Heart right ventricle (tissue), 16 donors: ENCODE measurements around the gene SPON2. TPM values are rescaled to one million over a fixed set of nuclear protein-coding genes. Genes with fewer than 3 reads are reported as not detected.
A peak's percentile ranks its signal among the peaks of the same experiment; 100 is the strongest.
"Not testable (repeated sequence)": the region's sequence is repeated elsewhere in the genome, so short reads cannot be mapped to it uniquely, and the experiment has no call there.

Experiments used
- ATAC-seq, 8 donors: fragments of 200-7000 bp; cut with Tn5 transposase; one replicate each; pipeline ENCODE4 v1.9.1; 2020; ENCODE audit warnings: mild to moderate bottlenecking in 8 of 8, moderate library complexity in 8 of 8, moderate number of reproducible peaks in 1 of 8
- DNase-seq, 2 donors: peaks; one replicate each; pipeline ENCODE4 v3.0.0-alpha.2; 2020
- H3K27ac ChIP-seq, 10 donors: fragments of 200-600 bp; sonication (generic) in 2 of 10; one replicate each; pipeline versions ENCODE4 v1.5.0 to v1.8.0; 2020 to 2022; ENCODE audit warnings: mild to moderate bottlenecking in 3 of 10
- H3K27me3 ChIP-seq, 7 donors: fragments of 200-600 bp; one replicate each; pipeline ENCODE4 v1.8.0; 2021 to 2022; ENCODE audit warnings: mild to moderate bottlenecking in 2 of 7
- H3K36me3 ChIP-seq, 9 donors: fragments of 200-600 bp; sonication (generic) in 1 of 9; one replicate each; pipeline versions ENCODE4 v1.5.0 to v1.8.0; 2020 to 2022; ENCODE audit warnings: mild to moderate bottlenecking in 2 of 9
- H3K4me1 ChIP-seq, 9 donors: fragments of 200-600 bp; sonication (generic) in 1 of 9; one replicate each; pipeline versions ENCODE4 v1.5.0 to v1.8.0; 2020 to 2022; ENCODE audit warnings: mild to moderate bottlenecking in 4 of 9
- H3K4me3 ChIP-seq, 10 donors: fragments of 200-600 bp; sonication (generic) in 2 of 10; one replicate each; pipeline versions ENCODE4 v1.5.0 to v1.8.0; 2020 to 2022; ENCODE audit warnings: mild to moderate bottlenecking in 7 of 10, moderate library complexity in 2 of 10
- H3K9me3 ChIP-seq, 11 donors: fragments of 200-600 bp in 10 of 11; sonication (generic) in 2 of 11; one replicate each; pipeline versions ENCODE4 v1.5.0 to v1.8.0; 2013 to 2022; ENCODE audit warnings: mild to moderate bottlenecking in 2 of 11, control low read depth in 1 of 11, moderate library complexity in 1 of 11
- WGBS, 2 donors: extraction: QIAGEN DNeasy Blood & Tissue Kit; methylation state at CpG; one replicate each; pipeline ENCODE4 v1.1.7; 2013; ENCODE audit warnings: inconsistent platforms in 1 of 2; 5-methylcytosine and 5-hydroxymethylcytosine counted together
- intact Hi-C, 10 donors: fragments of 100-400 bp; cut with DNase I; formaldehyde crosslinking; loops; one replicate each; pipeline versions ENCODE4 v1.11.1 to v1.14.2; 2022
- polyA plus RNA-seq, 2 donors: library from polyadenylated mRNA; stranded (reverse); fragments of 200-250 nt; gene quantifications; one replicate each; pipeline ENCODE4 v1.2.3, GENCODE V29; 2013
- total RNA-seq, 10 donors: library from RNA; stranded (reverse); fragmentation: NEBNext Ultra II Directional in 3 of 10; extraction: Animal tissue kit (Norgen Biotek cat#: 25700) in 3 of 10; gene quantifications; one replicate each; pipeline versions ENCODE4 v1.2.1 to v1.2.4, GENCODE V29; 2021 to 2023
- TF ChIP-seq, protein P1 (sequence below), 9 donors: fragments of 200-600 bp; sonication (generic) in 2 of 9; IDR thresholded peaks; one replicate each; pipeline versions ENCODE4 v1.5.0 to v1.8.0; 2021 to 2022; ENCODE audit warnings: antibody characterized with exemption in 9 of 9, mild to moderate bottlenecking in 5 of 9, moderate library complexity in 1 of 9
- donor health status: Arrhythmogenic right ventricular cardiomyopathy.
- donor health status: ischemic (EF 13 %, LVEDD 7.1; RV severe dilation, severe dysfunction).
- donor health status: healthy with polysubstance abuse.
- donor health status: DM: no; HTN: yes; CAD: no.
- donor health status: DM: no; HTN: no; CAD: no.
- donor health status: ischemic (EF 25% LVEDD 6.9; RV normal size, moderate dysfunction).
- donor health status: ischemic (EF 25% LVEDD 5.7; RV mildly dilated, moderate dysfunction).
- donor health status: healthy.
- donor health status: DM: yes; HTN: yes; CAD: no.
- donor health status: Ischemic cardiomyopathy.
- donor health status: ischemic (EF 35%, LVEDD 5.7; RV mildly dilated, moderate dysfunction).
- donor health status: nonischemic (EF 11% LVEDD 7.7; RV severe dilation, severe dysfunction).
- donor health status: DM: yes; HTN: yes; CAD: no.
- donor health status: PGD.
- donor health status: ischemic (EF 29% LVEDD 5.4; RV normal size, mild dysfunction).
- donor health status: nonischemic (EF 23%, LVEDD 6.1; RV moderate dilation, normal function).

Gene SPON2
- total and polyA plus RNA-seq, 12 donors = 5.3 to 40.5 (median 12.1) TPM

DNA sequence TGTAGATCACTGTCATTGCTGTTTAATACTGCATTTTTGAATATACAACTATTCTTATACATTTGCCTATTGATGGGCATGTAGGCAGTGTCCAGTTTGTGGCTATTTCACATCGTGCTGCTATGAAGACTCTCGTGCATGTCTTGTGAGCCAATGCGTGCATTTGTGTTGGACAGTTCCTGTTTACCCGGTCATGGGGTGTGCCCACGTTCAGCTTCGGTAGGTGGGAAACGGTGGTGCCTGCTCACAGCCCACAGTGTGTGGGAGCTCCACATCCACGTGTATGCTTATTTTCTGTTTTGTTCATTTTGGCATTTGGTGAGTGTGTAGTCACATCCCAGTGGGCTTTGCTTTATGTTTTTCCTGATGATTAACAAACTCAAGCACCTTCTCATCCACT is 39.4 kb downstream of the SPON2 start:
- WGBS, 2 donors = 53 to 60% methylated on average over 8 of the region's 8 CpGs
- Histone ChIP-seq H3K27me3 (peaks cover 0 to 7% (median 4%) of the 10 kb centered on the region in 7 donors), H3K27ac (no peak overlapping the region), H3K36me3 (no peaks in the 10 kb centered on the region), H3K9me3 (no peaks in the 10 kb centered on the region), H3K4me3 (no peak overlapping the region), H3K4me1 (peaks cover 0 to 16% (median 0%) of the 10 kb centered on the region in 9 donors)
- DNase-seq (no peak), ATAC-seq (no peak)
- intact Hi-C loops = loop anchor here in 9 of 10 donors (2.0 to 10.0 kb wide), 6 partner anchors 134 to 502 kb away; no protein-coding TSS in a partner anchor
- TF ChIP-seq, protein P1, sequence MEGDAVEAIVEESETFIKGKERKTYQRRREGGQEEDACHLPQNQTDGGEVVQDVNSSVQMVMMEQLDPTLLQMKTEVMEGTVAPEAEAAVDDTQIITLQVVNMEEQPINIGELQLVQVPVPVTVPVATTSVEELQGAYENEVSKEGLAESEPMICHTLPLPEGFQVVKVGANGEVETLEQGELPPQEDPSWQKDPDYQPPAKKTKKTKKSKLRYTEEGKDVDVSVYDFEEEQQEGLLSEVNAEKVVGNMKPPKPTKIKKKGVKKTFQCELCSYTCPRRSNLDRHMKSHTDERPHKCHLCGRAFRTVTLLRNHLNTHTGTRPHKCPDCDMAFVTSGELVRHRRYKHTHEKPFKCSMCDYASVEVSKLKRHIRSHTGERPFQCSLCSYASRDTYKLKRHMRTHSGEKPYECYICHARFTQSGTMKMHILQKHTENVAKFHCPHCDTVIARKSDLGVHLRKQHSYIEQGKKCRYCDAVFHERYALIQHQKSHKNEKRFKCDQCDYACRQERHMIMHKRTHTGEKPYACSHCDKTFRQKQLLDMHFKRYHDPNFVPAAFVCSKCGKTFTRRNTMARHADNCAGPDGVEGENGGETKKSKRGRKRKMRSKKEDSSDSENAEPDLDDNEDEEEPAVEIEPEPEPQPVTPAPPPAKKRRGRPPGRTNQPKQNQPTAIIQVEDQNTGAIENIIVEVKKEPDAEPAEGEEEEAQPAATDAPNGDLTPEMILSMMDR (IDR thresholded peaks at IDR 0.05) = no peak

DNA sequence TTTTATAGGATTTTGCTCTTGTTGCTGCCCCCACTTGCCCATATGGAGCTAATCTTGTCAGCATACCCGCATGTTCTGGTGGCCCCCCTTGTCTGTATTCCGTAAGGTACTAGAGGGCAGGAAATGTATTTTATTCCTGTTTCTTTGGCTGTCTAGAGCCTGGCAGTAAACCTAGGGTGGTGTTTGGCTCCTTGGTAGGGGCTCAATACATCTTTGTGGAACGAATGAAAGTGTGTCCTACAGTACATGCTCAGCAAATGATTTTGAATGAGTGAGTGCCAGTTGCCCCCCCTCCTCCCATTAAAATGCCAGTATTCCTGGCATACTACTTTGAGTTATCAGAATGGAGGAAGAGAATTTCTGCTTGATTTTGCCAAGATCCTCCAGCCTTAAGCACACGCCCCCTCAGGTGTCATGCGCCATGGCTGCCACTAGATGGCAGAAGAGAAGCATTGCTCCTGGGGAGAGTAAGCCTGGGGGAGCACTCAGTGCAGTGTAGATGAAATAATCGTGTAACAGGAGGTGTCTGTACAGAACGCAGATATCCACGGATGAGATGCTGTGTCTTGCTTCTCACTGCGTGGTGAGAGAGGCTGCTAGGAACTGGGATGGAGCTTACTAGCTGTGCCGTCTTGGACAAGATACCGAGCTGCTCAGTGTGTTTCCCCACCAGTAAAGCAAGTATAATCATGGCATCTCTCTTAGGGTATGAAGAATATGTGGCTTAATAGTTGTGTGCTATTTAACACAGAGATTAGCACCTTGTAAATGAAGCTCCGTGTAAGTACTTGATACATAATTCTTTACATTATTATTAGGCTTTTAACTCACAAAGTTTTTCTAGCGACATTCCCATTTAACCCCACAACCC is 41.8 kb downstream of the SPON2 start:
- H3K9me3 ChIP-seq = no peaks in the 10 kb centered on the region
- intact Hi-C loops = loop anchor here (1.0 to 10.0 kb wide), 7 partner anchors 42 to 504 kb away; partner anchors contain the start of gene SPON2 (in 1 of the 10)
- peak; percentile 90 to 96 (median 95) for ATAC-seq

DNA sequence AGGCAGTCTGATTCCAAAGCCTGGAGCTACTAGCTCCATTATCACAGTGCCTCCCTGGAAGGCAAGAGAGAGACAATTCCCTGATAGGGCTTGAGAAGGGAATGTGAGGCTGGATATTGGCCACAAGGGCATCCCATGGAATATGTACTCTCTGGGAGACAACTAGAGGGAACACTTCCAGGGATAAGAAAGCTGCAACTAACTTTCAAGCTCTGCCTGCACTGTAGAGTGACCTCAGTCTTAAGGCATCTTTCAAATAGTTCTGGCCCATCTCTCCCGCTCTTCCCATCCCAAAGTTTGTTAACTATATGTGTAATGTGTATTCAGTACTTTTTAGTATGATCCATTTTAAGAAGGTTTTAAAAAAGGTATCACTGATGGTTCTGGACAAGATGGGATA is 45.9 kb downstream of the SPON2 start:
- no peak overlapping the region for H3K27ac ChIP-seq
- ATAC-seq (no peak), DNase-seq (no peak)
- TF ChIP-seq, protein P1 (IDR thresholded peaks at IDR 0.05) = no peak
- H3K27me3 ChIP-seq = peaks cover 0 to 24% (median 10%) of the 10 kb centered on the region in 7 donors
- H3K4me3 ChIP-seq = no peak overlapping the region
- peaks cover 0 to 6% (median 0%) of the 10 kb centered on the region in 9 donors for H3K4me1 ChIP-seq
- no peaks in the 10 kb centered on the region for H3K9me3 ChIP-seq
- intact Hi-C loops = loop anchor here in 2 of 10 donors (5.0 to 10.0 kb wide), 2 partner anchors 226 to 388 kb away; no protein-coding TSS in a partner anchor
- 58 to 70% methylated on average over 1 of the region's 1 CpG for WGBS, 2 donors
- H3K36me3 ChIP-seq = no peaks in the 10 kb centered on the region

More for the DNA sequence above, 41.8 kb downstream of the SPON2 start:
- Histone ChIP-seq H3K4me3 (no peak overlapping the region), H3K27me3 (peaks cover 0 to 24% (median 5%) of the 10 kb centered on the region in 7 donors), H3K36me3 (no peaks in the 10 kb centered on the region), H3K27ac (no peak overlapping the region), H3K4me1 (peaks cover 0 to 6% (median 0%) of the 10 kb centered on the region in 9 donors)
- TF ChIP-seq, protein P1 (IDR thresholded peaks at IDR 0.05) = peak; percentile 97 to 100 (median 99)
- DNase-seq = peak; percentile 49 to 56
- 23 to 24% methylated on average over 13 of the region's 13 CpGs for WGBS, 2 donors

DNA sequence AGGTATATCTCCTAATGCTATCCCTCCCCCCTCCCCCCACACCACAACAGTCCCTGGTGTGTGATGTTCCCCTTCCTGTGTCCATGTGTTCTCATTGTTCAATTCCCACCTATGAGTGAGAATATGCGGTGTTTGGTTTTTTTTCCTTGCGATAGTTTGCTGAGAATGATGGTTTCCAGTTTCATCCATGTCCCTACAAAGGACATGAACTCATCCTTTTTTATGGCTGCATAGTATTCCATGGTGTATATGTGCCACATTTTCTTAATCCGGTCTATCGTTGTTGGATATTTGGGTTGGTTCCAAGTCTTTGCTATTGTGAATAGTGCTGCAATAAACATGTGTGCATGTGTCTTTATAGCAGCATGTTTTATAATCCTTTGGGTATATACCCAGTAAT is 46.9 kb downstream of the SPON2 start:
- not testable (repeated sequence) for ATAC-seq, H3K27ac ChIP-seq, H3K36me3 ChIP-seq, DNase-seq, H3K4me3 ChIP-seq, H3K9me3 ChIP-seq, H3K4me1 ChIP-seq
- intact Hi-C loops = loop anchor here in 2 of 10 donors (5.0 to 10.0 kb wide), 2 partner anchors 227 to 389 kb away; no protein-coding TSS in a partner anchor
- peaks cover 0 to 24% (median 10%) of the 10 kb centered on the region in 7 donors for H3K27me3 ChIP-seq
- 82 to 87% methylated on average over 4 of the region's 4 CpGs for WGBS, 2 donors
